NCI-H1417 treated with DMSO at 0.1 percent for 48 hours (cell line): ENCODE results near the gene GNG2.

Experiments
- DNase-seq: peaks from one replicate; lab custom pipeline; 2025; lab: John Stamatoyannopoulos, UW

Gene GNG2

GRCh38 chr14:51860164-51860824, at the start of gene GNG2:
Gene GNG2 (plus strand): TSS chr14:51860612. CDS start chr14:51950679, 90,067 bp downstream.
- peak; percentile 77 for DNase-seq

GRCh38 chr14:51811706-51812105, 48.7 kb upstream of the GNG2 start:
- no peak for DNase-seq

- no peak for DNase-seq
Measured at GRCh38 chr14:51816031-51816430, 44.4 kb upstream of the GNG2 start.

GRCh38 chr14:51817326-51817725, 43.1 kb upstream of the GNG2 start:
- no peak for DNase-seq

- no peak for DNase-seq
Measured at GRCh38 chr14:51818748-51819380, 41.5 kb upstream of the GNG2 start.

- DNase-seq = no peak
Measured at GRCh38 chr14:51821822-51822221, 38.6 kb upstream of the GNG2 start.

- DNase-seq = no peak
Measured at GRCh38 chr14:51822499-51822898, 37.9 kb upstream of the GNG2 start.

GRCh38 chr14:51823706-51824105, 36.7 kb upstream of the GNG2 start:
- DNase-seq = no peak

GRCh38 chr14:51824191-51824590, 36.2 kb upstream of the GNG2 start:
- no peak for DNase-seq

GRCh38 chr14:51825926-51826325, 34.5 kb upstream of the GNG2 start:
- DNase-seq = no peak

GRCh38 chr14:51828017-51828797, 32.2 kb upstream of the GNG2 start:
- DNase-seq = no peak

GRCh38 chr14:51834240-51834639, 26.2 kb upstream of the GNG2 start:
- DNase-seq = no peak

GRCh38 chr14:51836417-51836816, 24.0 kb upstream of the GNG2 start:
- no peak for DNase-seq

- no peak for DNase-seq
Measured at GRCh38 chr14:51844081-51844881, 16.1 kb upstream of the GNG2 start.

- DNase-seq = no peak
Measured at GRCh38 chr14:51845811-51846210, 14.6 kb upstream of the GNG2 start.

GRCh38 chr14:51846631-51847488, 13.6 kb upstream of the GNG2 start:
- DNase-seq = peak; percentile 78

- DNase-seq = no peak
Measured at GRCh38 chr14:51847489-51847796, 13.0 kb upstream of the GNG2 start.

GRCh38 chr14:51848120-51848519, 12.3 kb upstream of the GNG2 start:
- DNase-seq = no peak

- no peak for DNase-seq
Measured at GRCh38 chr14:51849097-51849496, 11.3 kb upstream of the GNG2 start.

GRCh38 chr14:51850651-51851050, 9.8 kb upstream of the GNG2 start:
- no peak for DNase-seq

- no peak for DNase-seq
Measured at GRCh38 chr14:51852541-51852940, 7.9 kb upstream of the GNG2 start.

GRCh38 chr14:51855234-51855633, 5.2 kb upstream of the GNG2 start:
- no peak for DNase-seq
